Muscle layer of colon (tissue), 2 donors: ENCODE results near the gene PXDN.

Experiments used
- H3K27ac ChIP-seq: one replicate; pipeline ENCODE4 v1.7.0; 2013; ENCODE audit warnings: low read depth, mild to moderate bottlenecking, low read length, moderate library complexity
- H3K27me3 ChIP-seq, 2 donors: one replicate each; pipeline ENCODE4 v1.7.0; 2013; ENCODE audit warnings: low read length in 2 of 2, mild to moderate bottlenecking in 2 of 2; ENCODE audit not compliant: insufficient read depth in 2 of 2, control insufficient read depth in 1 of 2
- H3K36me3 ChIP-seq: one replicate; pipeline ENCODE4 v1.7.0; 2013; ENCODE audit warnings: mild to moderate bottlenecking, low read length; ENCODE audit not compliant: insufficient read depth
- H3K4me1 ChIP-seq: one replicate; pipeline ENCODE4 v1.7.0; 2013; ENCODE audit warnings: mild to moderate bottlenecking, low read length; ENCODE audit not compliant: insufficient read depth
- H3K4me3 ChIP-seq, 2 donors: one replicate each; pipeline ENCODE4 v1.7.0; 2013; ENCODE audit warnings: low read length in 2 of 2, low read depth in 1 of 2, mild to moderate bottlenecking in 1 of 2, moderate library complexity in 1 of 2
- H3K9ac ChIP-seq: one replicate; pipeline ENCODE4 v1.7.0; 2013; ENCODE audit warnings: low read length
- H3K9me3 ChIP-seq: one replicate; pipeline ENCODE4 v1.7.0; 2013; ENCODE audit warnings: mild to moderate bottlenecking, low read length
- donor health status: abdominal sarcoma.
- donor health status: Adenocarcinoma of cecum.

The PXDN gene

DNA sequence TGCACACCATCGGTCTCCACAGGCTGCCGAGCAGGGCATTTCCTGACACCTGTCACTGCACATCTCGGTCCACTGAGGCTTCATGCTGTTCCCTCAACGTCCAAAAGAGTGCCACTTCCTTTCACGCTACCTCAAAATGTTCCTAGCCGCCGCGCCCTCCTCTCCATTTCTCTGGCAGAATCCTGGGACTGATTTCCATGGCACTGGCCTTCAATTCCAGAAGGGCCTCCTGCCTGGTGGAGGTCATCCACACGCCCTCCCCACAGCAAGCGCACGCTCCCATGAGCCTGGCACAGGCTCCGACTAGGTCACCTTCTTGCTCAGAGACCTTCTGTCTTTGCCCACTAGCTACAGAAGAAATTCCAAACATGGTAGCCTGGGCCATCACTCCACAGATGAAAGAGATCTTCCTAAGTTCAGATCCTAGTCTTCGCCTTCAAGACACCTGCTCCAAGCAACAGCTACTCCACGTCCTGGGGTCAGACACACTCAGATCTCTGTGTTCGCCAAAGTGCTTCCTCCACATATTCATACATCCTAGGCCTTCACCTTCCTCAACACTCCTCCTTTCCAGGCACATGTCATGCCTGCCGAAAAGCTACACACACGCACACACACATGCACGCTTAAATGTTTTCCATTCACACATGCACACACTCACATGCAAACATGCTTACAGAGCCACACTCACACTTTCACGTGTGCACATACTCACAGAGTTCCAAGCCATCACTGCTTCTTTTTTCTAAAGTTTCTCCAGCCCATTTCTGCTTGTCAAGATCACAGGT is 94.0 kb downstream of the PXDN start:
- Histone ChIP-seq H3K9ac (no peak overlapping the region), H3K27ac (no peak overlapping the region), H3K36me3 (peaks cover 27% of the 10 kb centered on the region), H3K4me3 (no peak overlapping the region), H3K4me1 (peaks cover 41% of the 10 kb centered on the region), H3K27me3 (no peaks in the 10 kb centered on the region), H3K9me3 (no peaks in the 10 kb centered on the region)

DNA sequence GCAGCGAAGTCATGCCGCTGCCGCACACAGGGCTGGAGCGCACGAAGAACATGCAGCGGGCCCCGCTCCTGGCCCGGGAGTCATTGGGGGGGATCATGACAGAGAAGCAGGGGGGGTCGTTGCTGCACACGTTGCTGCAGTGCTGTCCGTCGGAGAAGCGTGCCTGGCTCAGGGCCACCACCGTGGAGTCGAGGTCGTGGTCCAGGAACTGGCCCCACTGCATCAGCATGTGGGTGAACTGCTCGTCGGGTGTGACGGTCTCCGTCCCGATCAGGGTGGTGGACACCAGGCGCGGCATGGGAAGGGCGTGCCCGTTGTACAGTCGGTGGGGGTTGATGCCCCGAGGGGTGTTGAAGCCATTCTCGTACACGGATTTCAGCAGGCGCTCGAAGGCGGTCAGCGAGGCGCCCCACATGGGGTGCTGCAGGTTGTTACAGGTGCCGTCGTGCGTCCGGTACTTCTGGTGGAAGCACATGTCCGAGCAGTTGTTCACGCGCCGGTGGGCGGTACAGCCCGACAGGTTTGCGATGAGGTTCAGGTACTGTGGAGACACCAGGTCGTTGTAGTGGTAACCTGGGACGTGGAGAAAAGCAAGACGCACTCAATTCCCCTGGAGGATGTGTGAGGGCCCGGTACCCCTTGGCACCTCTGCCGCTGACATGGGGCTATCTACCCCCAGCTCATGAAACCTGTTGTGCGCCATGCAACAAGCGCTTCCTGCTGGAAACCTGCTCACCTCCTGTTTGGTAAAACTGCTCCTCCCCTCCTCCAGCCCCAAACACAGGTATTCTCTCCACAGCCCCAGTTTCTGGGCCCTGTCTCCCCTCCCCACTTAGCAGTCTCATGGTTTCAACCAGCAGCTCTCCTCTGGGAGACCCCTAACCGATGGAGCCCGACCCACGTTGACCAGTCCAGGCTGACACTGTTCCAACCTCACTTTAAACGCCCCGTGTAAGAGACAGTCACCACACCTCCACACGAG is 94.9 kb downstream of the PXDN start:
- Histone ChIP-seq H3K27ac (no peak overlapping the region), H3K4me1 (peaks cover 40% of the 10 kb centered on the region), H3K27me3 (no peaks in the 10 kb centered on the region), H3K9me3 (no peaks in the 10 kb centered on the region), H3K36me3 (peaks cover 27% of the 10 kb centered on the region), H3K4me3 (no peak overlapping the region), H3K9ac (no peak overlapping the region)

DNA sequence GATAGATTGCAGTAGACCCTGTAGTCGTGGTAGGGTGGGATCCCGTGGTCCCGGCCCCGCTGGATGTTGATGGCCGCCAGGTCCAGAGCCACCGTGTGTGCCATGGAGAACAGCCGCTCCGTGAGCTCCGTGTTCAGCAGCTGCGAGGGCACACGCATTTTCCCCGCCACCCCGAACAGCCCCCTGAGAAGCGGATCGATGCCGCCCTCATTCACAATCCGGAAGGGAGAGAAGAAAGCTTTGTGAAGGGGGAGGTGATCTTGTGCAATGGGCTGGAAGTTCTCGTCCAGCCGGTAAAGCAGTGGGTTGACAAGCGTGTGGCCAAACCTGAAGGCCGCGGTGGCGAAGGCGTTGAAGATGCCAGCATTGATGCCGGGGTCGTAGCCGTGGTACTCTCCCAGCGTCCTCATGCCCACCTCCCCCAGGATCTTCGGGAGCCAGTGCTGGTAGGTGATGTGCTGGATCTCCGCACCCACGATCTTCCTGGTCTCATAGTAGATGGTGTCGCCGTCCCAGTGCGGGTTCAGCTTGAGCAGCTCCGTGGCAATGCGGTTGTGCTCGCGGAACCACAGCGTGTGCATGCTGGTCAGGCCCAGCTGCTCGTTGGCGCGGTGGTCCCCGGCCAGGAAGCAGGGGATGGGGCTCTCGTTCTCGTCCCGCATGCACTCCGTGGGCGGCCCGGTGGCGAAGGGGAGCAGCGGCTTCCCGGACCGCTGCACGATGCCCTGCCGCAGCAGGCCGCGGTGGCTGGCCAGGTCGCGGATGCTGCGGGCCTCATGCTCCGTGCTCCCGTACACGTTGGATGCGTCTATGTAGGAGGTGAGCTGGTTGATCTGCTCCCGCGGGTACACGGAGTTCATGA is 95.8 kb downstream of the PXDN start:
- H3K4me3 ChIP-seq: no peak overlapping the region
- H3K9ac ChIP-seq: no peak overlapping the region
- H3K36me3 ChIP-seq: peaks cover 28% of the 10 kb centered on the region
- H3K27me3 ChIP-seq: no peaks in the 10 kb centered on the region
- H3K9me3 ChIP-seq: no peaks in the 10 kb centered on the region
- peaks cover 31% of the 10 kb centered on the region for H3K4me1 ChIP-seq
- no peak overlapping the region for H3K27ac ChIP-seq

DNA sequence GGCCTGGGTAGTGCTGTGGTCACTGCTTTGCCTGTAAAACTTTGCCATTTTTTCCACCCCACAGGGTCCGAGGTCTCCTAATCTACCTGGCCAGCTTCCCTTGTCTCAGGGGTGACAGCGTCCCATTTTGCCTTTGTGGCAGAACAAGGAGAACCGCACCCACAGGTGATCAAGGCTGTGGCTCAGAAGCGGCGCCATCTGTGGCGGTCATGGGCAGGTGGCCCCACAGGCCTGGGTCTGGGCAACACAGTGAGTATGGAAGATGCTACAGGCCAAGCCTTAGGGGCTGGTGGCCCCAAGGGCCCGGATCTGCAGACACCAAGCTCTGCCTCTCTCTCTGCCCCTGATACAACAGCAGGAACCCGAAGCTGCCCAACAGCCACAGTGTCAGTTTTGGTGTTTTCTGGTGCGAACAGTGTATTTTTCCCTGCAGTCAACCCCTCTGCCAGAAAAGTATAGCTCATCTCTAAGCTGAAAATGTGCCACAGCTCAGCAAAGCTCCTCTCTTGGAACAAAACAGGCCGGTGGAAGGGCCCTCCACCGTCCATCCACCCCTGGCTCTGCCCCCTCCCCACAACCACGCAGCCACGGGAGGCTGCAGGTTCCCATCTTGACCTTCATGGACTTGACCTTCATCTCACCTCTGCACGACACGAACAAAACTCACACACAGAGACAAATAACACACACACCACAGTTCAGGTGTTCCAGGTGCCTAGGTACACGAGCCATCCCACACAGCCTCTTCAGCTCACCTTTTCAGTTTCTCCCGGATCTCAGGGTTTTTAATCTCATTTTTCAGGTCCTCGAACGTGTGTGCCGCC is 96.7 kb downstream of the PXDN start:
- peaks cover 35% of the 10 kb centered on the region for H3K36me3 ChIP-seq
- H3K4me3 ChIP-seq: no peak overlapping the region
- H3K4me1 ChIP-seq: peaks cover 23% of the 10 kb centered on the region
- H3K9me3 ChIP-seq: no peaks in the 10 kb centered on the region
- H3K27ac ChIP-seq: no peak overlapping the region
- H3K9ac ChIP-seq: no peak overlapping the region
- no peaks in the 10 kb centered on the region for H3K27me3 ChIP-seq

DNA sequence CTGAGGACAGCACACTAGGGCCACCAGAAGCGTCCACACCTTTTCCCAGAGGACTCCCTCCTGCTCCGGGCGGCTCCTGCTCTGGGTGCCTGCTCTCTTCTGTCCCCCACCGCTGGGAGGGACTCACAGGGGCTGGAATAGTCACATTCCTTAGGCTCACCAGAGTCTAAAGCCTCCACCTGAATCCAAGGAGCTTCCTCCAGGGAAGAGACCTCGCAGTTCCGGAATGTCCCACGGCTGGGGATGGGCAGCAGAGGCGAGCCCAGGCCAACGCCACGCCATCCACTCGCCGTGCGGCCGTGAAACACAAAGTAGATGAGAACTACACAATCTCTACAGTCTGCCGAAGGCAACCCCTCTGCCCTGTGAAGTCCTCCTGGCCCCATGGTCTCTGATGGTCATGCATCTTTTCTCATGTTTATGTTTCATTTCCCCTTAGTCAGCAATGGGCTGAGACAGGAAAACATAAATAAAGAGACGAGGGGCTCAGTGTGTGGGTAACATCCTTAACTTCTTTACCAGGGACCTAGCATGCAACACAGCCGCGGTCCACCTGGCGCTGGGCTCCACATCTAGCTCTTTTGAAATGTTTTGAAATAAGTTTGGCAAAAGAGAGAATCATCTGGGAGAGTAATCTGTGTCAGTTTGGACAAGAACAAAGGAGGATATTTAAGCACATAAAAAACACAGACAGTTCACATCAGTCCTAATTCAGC is 98.4 kb downstream of the PXDN start:
- H3K36me3 ChIP-seq: peaks cover 47% of the 10 kb centered on the region
- H3K27ac ChIP-seq: no peak overlapping the region
- no peaks in the 10 kb centered on the region for H3K9me3 ChIP-seq
- no peak overlapping the region for H3K4me3 ChIP-seq
- H3K4me1 ChIP-seq: peaks cover 6% of the 10 kb centered on the region
- no peak overlapping the region for H3K9ac ChIP-seq
- no peaks in the 10 kb centered on the region for H3K27me3 ChIP-seq

DNA sequence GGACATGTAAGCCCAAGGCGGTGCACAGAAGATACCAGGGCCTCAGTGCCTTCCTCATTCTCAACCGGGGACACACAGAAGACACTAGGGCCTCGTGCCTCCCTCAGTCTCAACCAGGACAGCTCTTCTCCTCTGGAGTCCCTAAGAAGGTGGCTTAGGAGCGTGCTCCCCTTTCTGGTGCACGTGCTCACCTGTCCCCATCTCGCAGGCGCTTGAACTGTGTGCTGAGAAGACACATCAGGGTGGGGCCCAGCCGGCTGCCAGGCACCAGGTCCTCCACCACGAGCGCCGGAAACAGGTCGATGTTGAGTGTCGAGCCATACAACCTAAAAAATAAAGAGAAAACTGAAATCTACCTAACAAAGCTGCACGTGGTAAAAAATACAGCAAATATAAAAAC is 99.9 kb downstream of the PXDN start:
- Histone ChIP-seq H3K27ac (no peak overlapping the region), H3K4me1 (no peaks in the 10 kb centered on the region), H3K4me3 (no peak overlapping the region), H3K27me3 (no peaks in the 10 kb centered on the region), H3K9me3 (no peaks in the 10 kb centered on the region), H3K36me3 (peaks cover 47% of the 10 kb centered on the region), H3K9ac (no peak overlapping the region)

DNA sequence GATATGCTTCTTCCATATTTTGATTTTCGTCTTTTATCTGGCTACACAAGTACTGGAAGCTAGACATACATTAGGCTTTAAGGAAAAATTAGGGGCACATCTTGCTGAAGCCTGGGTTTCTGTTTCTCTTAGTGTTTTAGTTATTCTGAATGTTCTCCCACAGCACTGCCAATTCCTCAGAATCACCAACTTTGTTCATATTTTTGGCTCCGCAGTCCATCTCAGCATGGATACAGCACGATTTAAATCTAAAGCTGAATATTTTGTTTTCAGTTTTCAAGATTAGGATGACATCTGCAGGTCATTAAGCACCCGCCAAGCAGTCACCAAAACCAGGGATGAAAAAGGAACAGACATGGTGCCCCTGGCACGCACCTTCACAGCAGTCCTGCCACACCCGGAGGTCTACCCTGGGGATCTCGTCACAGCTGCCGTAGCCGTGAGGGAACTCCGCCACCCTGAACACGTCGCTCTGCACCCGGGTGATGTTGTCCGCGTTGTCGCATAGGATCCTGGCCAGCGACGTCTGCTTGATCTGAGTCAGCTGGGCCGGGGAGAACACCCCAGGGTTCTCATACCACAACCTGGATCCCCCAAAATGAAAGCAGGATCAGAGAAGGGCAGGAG is 101.2 kb downstream of the PXDN start:
- H3K27ac ChIP-seq: no peak overlapping the region
- H3K36me3 ChIP-seq: peaks cover 50% of the 10 kb centered on the region
- no peak overlapping the region for H3K4me3 ChIP-seq
- H3K9me3 ChIP-seq: no peaks in the 10 kb centered on the region
- no peak overlapping the region for H3K9ac ChIP-seq
- H3K27me3 ChIP-seq: no peaks in the 10 kb centered on the region
- H3K4me1 ChIP-seq: no peaks in the 10 kb centered on the region

DNA sequence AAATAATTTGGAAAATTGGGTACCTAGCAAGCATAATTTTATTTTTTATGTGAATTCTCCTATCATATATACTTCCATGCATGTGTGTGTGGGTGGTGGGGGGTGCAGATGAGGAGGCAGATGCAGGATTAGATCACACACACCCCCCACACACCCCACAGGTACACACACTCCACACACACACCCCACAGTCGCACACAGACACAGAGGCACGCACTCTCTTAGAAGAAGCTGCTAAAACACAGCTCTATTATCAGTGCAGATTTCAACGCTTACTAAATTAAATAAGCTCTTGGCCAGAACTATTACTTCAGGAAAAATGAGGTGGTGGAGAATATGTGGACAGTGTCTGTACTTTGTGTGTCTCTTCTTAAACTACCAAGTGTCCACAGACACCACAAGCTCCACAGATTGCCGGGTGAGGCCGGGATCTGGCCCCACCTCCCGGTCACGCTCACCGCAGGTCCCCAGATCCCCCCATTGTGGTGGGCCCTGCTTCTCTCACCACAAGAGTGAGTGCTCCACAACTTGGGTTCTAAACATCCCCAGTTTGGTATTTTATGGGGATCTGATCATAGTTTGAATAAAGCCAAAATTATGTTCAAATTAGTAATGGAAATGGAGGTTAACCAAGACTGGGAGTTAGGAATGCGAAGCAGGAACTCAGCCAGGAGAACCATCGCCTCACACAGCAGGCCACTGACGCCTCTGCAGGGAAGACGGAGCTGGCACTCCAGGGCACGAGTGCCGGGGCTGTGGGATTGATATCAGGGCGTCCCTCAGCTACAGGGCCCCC is 102.1 kb downstream of the PXDN start:
- Histone ChIP-seq H3K27ac (no peak overlapping the region), H3K9me3 (no peaks in the 10 kb centered on the region), H3K9ac (no peak overlapping the region), H3K27me3 (no peaks in the 10 kb centered on the region), H3K36me3 (peaks cover 45% of the 10 kb centered on the region), H3K4me1 (no peaks in the 10 kb centered on the region), H3K4me3 (no peak overlapping the region)

DNA sequence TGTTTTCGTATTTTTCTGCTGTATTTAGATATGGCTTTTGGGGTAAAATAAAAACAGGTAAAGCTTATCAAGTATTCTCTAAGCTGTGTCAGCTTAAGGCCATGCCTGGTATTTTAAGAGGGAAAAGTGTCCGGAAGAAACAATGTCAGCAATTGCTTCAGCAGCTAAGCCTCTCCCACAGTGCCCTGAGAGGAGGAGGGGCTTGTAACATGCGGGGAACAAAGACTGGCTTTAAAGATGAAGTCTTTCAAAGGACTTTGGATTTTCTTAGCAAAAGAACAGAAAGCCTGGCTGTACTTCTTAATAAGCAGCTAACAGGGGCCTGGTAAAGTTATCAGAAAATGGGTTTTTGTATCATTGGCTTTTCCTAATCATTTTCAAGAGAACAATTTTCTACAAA is 102.8 kb downstream of the PXDN start:
- Histone ChIP-seq H3K4me1 (no peaks in the 10 kb centered on the region), H3K36me3 (peaks cover 43% of the 10 kb centered on the region), H3K4me3 (no peak overlapping the region), H3K27me3 (no peaks in the 10 kb centered on the region), H3K9ac (no peak overlapping the region), H3K9me3 (no peaks in the 10 kb centered on the region), H3K27ac (no peak overlapping the region)
